HG03442 (cell line): ENCODE measurements around the gene YWHAQ.

ENCODE experiments used
- ATAC-seq: cut with Tn5 transposase; IDR thresholded peaks from one replicate; pipeline ENCODE4 v1.9.1; 2021; ENCODE audit warnings: mild to moderate bottlenecking, moderate library complexity; ENCODE audit not compliant: unreplicated experiment

The YWHAQ gene

DNA sequence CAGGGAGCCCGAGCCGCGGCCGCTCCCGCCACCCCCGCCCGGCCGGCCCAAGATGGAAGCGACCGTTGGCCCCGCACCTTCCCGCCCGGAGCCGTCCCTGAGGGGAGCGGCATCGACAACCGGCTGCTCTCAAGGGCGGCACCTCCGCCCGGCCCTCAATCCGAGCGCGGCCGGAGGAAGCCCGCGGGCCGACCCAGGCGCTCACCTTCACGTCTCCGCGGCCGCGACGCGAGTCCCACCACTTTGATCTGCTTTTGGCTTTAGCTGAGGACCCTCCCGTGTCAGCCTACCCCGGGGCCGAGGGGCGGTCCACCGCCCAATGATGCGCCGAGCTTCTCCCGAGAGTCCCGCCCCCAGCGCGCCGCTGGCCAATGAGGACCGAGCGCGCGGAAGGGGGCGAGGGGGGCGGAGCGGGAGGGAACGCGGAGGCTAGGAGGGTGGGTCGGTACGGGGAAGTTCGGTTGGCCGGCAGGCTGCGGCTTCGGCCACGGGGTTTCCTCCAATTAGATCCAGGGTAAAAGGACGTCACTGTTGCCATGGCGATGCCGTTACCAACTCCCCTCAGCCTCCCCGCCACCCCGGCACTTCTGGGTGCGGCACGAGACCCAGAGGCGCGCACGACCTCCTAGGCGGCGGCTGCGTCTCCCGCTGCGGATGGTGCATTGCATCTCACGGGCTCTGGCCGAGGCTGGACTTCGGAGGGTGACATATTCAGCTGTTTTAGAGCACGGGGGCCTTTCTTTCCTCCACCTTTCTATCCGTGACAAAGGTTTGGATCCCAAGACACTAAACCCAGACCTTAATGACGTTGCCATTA lies at the start of gene YWHAQ:
YWHAQ (minus strand) TSS at position 262 of the 817 bp plus-strand sequence. CDS start 545 bp downstream, outside the sequence.
- ATAC-seq = peak; percentile 91

DNA sequence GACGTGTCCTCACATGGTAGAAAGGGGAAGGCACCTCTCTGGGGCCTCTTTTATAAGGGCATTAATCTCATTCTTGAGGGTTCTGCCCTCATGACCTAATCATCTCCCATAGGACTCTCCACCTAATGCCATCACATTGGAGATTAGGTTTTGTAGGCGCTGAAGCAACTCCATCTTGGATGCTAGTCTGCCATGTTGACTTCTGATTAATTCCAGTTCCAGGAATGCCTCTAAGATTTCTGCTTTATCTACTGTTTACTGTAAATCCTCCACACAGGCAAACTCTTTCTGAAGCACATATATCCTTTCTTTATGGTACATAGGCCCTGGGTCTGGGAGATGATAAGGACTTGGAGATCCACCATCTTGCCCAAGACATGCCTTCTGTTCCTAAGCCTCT lies 49.3 kb upstream of the YWHAQ start:
- ATAC-seq = no peak

DNA sequence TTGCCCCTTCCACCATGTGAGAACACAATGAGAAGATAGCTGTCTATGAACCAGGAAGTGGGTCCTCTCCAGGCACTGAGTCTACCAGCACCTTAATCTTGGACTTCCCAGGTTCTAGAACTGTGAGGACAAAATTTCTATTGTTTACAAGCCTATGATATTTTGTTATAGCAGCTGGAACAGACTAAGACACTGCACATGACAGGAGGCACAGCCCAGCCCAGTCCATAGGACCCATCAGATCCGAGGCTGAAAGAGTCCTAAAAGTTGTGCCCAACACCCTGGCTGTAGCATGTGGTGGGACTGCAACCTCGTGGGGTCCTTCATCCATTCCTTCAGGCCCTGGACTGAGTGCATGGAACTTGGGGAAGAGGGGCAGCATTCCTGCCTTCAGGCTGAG lies 48.4 kb upstream of the YWHAQ start:
- ATAC-seq = no peak

DNA sequence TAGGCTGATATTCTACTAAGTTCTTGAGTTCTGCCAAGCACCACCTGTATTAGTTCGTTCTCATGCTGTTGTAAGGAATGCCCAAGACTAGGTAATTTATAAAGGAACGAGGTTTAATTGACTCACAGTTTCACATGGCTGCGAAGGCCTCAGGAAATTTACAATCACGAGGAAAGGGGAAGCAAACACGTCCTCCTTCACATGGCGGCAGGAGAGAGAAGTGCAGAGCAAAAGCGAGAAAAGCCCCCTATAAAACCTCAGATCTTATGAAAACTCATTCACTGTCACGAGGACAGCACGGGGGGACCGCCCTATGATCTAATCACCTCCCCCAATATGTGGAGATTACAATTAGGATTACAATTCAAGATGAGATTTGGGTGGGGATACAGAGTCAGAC lies 47.7 kb upstream of the YWHAQ start:
- no peak for ATAC-seq

DNA sequence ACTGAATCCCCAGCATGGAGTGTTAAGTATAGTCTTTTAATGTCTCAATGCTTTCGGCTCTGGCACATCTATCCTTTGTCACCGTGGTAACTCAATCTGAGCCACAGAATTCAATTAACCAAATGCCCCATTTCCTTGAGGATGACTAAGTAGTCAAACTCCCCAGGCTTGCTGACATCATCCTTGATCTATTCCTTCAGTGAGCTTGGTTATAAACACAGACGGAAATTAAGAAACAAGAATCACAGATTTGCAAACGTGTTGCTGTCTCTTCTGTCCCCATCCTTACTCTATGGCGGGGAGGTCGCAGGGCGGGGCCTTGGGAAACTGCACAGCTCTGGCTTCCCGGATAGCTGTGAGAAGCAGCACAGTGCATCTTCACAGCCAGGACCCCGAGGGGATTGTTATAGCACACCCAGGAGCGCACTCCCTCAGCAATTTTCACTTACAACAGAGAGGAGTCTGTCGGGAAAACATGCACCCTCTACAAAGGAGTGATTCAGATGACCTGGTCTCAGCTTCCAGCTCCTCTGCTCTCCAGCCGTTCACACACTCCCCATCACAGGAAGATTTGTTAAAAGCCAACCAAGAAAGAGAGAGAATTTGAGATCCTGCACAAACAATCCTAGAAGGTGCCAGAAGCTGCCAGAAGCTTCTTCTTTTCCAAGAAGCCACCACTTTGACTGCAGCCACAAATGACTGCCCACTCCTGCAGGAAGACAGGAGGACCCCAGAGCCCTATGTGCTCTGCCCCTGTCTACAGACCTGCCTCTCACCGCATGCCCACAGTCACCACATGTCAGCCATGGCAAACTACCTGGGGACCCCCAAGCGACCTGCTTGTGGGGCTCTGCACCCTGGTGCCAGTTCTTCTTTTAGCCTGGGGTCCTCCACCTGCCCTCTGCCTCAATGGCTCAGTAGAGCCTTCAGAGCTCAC lies 44.9 kb upstream of the YWHAQ start:
- ATAC-seq = no peak

DNA sequence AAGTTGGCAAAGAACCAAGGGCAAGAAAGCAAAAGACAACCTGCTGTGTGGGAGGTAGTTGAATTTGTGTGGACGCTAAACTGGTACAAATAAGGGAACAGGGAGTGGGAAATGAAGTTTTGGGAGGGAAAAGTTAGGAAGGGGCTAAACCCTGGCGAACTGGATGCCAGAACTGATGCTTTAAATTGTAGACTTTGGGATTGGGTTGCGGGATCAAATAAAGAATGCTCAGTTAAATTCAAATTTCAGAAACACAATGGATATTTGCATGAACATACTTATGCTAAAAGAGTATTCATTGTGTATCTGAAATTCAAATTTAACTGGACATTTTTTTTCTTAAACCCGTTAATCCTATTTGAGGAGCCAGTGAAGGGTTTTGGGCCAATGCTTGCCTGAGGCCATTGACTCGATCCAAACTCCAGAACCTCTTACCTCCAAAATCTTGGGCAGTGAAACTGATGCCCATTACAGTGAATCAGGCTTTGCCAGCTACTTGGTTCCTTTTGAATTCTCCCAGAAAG lies 44.2 kb upstream of the YWHAQ start:
- no peak for ATAC-seq

DNA sequence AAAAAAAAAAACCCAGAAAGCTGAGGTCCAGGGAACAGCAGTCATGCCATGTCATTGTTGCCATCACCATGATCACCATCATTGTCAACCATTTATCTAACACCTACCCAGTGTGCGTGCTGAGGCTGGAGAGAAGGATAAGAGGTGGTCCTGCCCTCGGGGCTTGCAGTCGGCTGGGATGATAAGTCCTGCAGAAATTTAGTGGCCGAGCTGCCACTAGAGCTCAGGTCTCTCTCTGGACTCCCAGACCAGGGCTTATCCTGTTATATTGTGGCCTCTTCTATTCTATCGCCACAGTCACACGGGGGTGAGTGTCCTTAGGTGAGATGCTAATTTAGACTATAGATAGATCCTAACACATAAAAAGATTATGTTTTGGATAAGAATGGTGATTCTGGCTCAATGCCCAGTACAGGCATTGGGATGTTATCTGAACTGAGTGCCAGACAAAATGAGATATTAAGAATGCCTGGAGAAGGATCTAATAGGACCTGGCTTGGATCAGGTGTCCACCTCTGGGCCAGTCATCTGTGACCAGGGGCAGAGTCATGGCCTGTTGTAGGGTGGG lies 43.2 kb upstream of the YWHAQ start:
- ATAC-seq = no peak

DNA sequence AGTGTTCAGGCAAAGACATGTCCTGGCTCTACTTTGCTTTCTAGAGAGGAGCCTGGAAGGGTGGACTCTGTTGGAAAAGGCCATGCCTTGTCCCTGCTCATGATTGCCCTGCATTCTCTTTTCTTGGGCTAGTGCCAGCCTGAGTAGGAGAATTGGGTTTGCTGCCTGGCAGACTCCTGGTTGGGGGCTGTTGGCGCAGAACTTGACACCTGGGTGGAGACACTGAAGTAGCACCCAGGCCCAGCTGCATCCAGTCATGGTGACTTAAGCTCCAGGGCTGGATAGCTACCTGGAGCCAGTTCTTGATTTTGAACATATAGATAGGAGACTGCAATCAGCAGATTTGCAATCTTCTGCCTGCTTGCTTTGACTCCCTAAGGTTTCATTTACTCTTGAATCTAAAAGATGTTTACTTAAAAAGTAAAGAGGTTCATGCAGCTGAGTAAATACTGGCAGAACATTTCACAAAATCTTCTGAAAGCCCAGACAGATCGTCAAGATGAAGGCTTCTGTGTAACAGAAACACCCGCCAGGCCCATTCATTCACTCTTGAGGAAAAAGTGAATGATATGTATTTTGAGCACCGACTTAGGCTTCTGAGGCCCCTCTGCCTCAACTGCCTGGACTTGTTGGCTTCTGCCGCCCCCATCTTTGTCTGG lies 38.0 kb upstream of the YWHAQ start:
- no peak for ATAC-seq

DNA sequence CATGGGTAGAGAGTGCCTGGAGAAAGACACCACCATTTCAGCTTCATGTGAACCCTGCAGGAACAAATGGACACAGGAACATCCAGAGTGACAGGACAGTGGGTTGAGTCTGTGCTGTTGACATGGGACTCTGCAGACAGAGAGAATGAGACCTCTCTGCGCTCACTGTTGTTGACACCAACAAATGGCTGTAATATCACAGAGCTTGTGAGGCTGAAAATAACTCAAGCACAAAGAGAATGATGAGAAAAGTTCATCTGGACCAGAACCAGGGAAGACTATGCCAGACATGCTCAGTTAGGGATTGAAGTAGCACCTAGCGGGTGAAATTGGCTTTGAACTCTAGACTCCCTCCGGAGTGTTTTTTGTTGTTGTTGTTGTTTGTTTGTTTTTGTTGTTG lies 37.0 kb upstream of the YWHAQ start:
- ATAC-seq = no peak

DNA sequence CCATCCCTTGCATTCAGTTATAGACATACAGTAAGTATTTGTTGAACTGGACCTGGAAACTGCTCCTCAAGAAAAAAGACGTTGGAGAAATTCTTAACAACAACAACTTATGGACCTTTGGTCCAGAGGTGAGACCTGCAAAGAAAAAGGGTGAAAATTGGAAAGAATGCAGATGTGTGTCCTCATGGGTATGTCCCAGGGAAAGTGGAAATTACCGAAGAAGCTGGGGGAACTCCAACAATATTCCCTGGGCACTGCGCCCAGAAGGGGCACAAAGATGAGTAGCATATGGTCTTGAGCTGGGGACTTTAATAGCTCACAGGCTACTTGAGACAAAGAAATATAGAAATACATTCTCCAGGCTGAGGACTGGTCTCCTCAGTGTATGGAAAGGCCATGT lies 35.5 kb upstream of the YWHAQ start:
- no peak for ATAC-seq

DNA sequence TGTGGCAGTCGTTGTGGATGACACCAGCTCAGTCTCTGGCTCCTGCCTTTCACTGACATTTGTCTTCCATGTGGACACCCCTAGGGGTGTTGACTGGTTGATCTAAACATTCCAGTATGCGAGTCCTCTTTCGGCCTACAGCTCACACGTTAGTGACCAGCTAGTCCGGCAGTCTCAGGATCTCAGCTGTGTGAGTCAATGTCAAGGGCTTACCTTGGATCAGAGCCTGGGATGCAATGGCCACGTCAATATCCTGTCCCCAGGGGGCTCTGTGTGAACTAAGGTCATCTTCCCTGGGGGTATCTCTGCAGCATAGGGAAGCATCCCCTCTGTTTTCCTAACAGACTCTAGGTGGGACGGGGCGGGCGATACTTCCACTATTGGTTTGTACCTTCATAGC lies 35.1 kb upstream of the YWHAQ start:
- ATAC-seq = no peak

DNA sequence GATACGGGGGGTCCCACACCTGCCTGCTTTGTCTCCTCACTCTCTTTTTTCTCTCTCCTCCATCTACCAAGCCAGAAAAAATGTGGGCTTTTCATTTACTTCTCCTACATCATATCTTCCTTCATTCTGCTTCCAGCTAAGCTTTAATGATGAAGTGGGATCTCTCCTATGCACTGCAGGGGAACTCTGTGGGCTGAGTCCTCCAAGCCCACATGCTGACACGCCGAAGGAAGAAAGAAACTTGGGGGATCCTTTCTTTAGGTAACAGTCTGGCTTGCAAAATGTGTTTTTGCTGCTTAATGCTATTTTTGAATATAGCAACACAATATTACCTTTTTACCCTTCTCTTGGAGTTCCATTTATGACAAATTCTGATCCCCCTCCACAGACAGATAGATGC lies 33.6 kb upstream of the YWHAQ start:
- ATAC-seq = no peak

DNA sequence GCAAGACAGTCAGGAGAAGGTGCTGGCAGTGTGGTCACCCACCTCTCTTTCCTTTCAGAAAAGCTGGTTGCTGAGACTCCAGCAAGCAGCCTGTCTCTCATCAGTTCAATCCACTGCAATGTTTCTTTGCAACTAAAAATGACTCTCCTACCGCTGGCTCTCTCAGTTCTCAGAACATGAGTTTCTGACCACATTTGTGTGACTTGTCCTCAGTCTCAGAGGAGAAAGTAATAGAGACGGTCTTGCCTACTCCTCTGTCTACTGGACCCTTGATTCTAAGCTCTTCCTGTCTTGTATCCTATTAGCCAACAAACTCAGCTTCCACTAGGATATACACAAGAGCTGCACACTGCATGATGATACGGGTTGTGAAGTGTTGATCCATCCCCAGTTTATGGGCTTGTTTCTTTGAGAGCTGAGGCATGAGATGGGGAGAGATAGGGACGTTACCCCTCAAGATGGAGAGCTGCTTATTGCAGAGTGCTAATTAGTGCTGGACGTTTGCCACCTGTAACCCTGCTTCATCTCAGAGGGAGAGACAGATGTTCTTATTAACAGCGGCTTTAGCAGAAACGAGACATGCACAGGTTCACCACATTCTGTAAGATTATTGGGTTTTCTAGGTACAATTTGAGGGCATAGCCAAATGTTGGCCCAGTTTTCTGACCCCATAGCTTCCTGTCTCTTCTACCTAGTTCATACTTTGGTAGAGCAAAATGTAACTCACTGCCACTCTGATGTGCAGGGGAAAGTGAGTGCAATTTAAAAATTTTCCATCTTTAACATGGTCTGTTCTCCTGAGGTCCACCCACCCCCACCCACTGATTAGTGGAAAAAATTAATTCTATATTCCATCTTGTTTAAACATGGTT lies 32.4 kb upstream of the YWHAQ start:
- peak; percentile 82 for ATAC-seq

DNA sequence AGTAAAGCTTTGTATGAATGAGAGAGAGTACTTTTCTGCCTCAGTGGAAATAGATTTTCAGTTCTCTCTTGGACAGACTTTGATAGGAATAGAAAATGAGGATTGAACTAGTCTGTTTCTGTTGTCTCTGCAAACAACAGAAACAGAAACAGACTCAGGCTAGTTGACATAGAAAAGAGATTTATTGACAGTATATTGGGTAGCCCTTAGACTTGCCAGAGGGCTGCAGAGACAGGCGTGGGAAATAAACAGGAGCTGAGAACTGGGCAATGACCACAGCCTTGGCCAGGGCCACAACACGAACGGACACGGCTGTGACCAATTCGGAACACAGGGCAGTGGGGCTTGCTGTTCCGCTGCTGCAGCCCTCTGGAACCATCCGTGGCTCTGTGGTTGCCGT lies 30.5 kb upstream of the YWHAQ start:
- ATAC-seq = no peak

DNA sequence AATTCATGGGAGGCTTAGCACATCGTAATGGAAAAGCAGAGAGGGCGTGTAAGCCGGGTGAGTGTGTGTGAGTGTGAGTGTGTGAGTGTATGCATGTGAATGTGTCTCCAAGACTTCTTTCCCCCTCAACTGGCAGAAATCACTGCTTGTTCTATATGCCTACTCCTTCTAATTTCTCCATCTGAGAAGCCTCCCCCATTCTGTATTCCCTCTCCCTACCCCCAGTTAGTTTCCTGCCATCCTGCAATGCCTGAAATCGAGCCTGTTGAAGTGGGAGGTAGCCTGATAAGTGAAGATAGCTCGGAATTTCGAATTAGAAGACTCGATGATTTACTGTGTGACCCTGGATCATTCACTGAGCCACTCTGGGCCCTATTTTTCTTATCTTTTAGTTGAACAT lies 30.0 kb upstream of the YWHAQ start:
- ATAC-seq = no peak

DNA sequence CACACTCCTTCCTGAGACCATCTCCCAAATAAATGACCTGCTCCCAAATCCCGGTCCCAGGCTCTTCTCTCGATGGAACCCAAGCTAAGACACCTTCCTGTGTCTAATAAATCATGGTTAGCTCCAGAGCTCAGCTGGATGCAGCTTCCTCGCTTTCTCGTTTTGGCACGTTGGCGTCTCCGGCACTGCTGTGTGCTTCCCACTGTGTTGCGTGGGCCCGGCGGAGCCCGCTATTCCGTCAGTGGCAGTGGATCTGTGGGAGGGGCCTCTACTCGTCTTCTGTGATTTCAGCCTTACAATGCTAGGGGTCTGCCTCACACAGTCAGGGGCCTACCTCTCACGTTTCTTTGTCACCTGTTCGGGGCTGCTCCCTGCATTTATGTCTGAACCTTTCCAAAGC lies 29.4 kb upstream of the YWHAQ start:
- ATAC-seq = no peak

DNA sequence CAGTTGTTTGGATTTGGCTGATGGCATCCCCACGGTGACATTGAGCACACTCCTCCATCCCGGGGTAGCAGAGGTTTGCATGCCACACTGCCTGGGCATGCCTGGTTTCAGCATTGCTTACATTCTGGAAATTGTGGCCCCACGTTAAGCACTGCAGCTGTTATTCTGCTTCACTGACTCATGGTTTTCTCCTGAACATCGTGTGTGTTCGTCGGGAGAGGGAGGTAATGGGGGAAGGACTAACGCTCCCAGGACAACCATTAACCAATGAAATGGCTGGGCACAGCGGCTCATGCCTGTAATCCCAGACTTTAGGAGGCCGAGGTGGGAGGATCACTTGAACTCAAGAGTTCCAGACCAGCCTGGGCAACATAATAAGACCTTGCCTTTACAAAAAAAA lies 28.2 kb upstream of the YWHAQ start:
- no peak for ATAC-seq

DNA sequence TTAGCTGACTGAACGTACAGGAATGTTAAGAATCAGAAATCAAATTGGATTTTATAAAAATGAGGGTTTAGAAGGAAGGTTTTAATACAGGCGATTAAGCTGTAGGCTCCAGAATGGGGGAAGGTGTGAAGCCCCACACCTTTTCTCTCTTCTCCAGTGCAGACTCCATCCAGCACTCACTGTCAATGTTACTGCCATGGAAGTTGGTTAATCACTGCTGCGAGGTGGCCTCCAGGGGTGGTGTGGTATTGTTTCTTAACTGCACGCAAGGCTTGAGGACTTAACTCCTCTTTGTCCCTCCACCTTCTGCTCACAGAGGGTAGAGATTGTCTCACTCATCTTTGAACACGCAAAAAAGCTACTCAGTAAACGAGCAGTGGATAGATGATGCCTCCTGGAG lies 26.9 kb upstream of the YWHAQ start:
- no peak for ATAC-seq

DNA sequence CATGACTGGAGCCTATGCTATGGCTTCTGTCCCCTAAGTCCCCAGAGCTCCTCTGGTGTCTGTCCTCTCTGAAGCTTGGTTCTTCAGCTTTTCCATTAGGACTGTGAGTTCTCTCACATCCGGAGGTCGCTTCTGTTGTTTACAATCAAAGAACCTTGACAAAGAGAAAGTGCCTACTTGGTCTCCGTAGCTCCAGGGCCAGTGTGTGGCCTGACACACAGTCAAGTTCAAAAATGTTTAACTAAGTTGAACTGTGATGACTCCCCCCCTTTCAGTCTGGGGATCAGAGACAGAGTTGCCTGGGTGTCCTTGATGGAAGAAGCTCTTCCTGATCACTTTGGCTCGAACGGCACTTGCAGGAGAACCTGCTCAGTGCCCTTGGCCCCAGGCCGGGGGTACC lies 26.3 kb upstream of the YWHAQ start:
- ATAC-seq = no peak

DNA sequence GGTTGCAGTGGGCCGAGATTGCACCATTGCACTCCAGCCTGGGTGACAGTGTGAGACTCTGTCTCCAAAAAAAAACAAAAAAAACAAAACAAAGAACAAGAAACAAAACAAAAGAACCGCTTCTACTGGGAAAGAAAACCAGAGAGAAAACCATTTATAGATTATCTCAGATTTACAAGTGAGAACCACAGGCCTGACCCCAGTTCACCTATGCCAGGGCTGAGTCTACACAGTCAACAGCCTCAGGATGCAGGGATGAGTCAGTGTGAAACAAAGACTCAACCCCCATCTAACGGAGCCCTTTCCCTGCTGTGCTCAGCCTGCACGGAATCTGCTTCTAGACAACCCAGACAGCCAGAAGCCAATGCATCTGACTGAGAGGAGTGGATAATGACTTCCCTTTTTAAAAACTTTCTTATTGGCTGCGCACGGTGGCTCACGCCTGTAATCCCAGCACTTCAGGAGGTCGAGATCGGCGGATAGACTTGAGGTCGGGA lies 25.5 kb upstream of the YWHAQ start:
- ATAC-seq = peak; percentile 90
